Gastroesophageal sphincter (tissue), 3 donors: ENCODE data around the gene CCR1.

Experiments
- CTCF ChIP-seq, 4 experiments: fragments of 200-600 bp in 2 of 4; fragments of 450-650 bp in 2 of 4; sonication (generic) in 1 of 4; IDR thresholded peaks; one replicate each; pipeline ENCODE4 v1.5.1; 2017 to 2019; ENCODE audit warnings: antibody characterized with exemption in 4 of 4, mild to moderate bottlenecking in 2 of 4, moderate library complexity in 2 of 4
- EP300 ChIP-seq: sonication (generic); formaldehyde crosslinking; IDR thresholded peaks from one replicate; pipeline ENCODE4 v1.6.1; 2017; ENCODE audit warnings: antibody characterized with exemption, mild to moderate bottlenecking
- POLR2A ChIP-seq, 2 donors: fragments of 450-650 bp; IDR thresholded peaks; one replicate each; pipeline ENCODE4 v1.6.1; 2017; ENCODE audit warnings: antibody characterized with exemption in 2 of 2, mild to moderate bottlenecking in 2 of 2, moderate library complexity in 1 of 2
- POLR2AphosphoS5 ChIP-seq: sonication (generic); formaldehyde crosslinking; IDR thresholded peaks from one replicate; pipeline ENCODE4 v1.6.1; 2017; ENCODE audit warnings: antibody characterized with exemption

- TF ChIP-seq POLR2A (IDR thresholded peaks at IDR 0.05) (no peak), CTCF (IDR thresholded peaks at IDR 0.05) (no peak), EP300 (no peak), POLR2AphosphoS5 (no peak)
These were observed 13.3 kb upstream of the CCR1 start for GRCh38 chr3:46221391-46221790.
